ENCODE data around the gene PDE1C. TPM values are rescaled to one million over a fixed set of nuclear protein-coding genes. Genes with fewer than 3 reads are reported as not detected.

PDE1C gene
- total and polyA plus RNA-seq, 12 donors = 0.33 to 9.9 (median 2.9) TPM

GRCh38 chr7:31744294-31744874, 325.8 kb downstream of the PDE1C start:
- Histone ChIP-seq H3K27me3 (no peaks in the 10 kb centered on the region), H3K4me3 (no peak overlapping the region), H3K9me3 (replicated peaks in 1 of 3) (no peaks in the 10 kb centered on the region), H3K27ac (no peak overlapping the region), H3K36me3 (replicated peaks in 1 of 2) (no peaks in the 10 kb centered on the region), H3K4me1 (replicated peaks in 1 of 2) (no peaks in the 10 kb centered on the region)
- peak; percentile 36 to 86 (median 68) for DNase-seq
- WGBS, 4 donors = 2 to 4% (median 2%) methylated on average over 4 of the region's 4 CpGs
- intact Hi-C loops (cut with DNase I) = loop anchor here (10.0 kb wide), 2 partner anchors 460 to 600 kb away; no protein-coding TSS in a partner anchor
- TF ChIP-seq POLR2A (IDR thresholded peaks at IDR 0.05) (no peak), CTCF (IDR thresholded peaks at IDR 0.05) (peak; percentile 76 to 91 (median 88))

- no peaks in the 10 kb centered on the region for H3K4me1 ChIP-seq (replicated peaks in 1 of 2)
- 51 to 72% (median 62%) methylated on average over 4 of the region's 4 CpGs for WGBS, 4 donors
- no peaks in the 10 kb centered on the region for H3K9me3 ChIP-seq (replicated peaks in 1 of 3)
- H3K27me3 ChIP-seq = no peaks in the 10 kb centered on the region
- H3K4me3 ChIP-seq = no peak overlapping the region
- no peak for TF ChIP-seq POLR2A (IDR thresholded peaks at IDR 0.05)
- TF ChIP-seq CTCF (IDR thresholded peaks at IDR 0.05) = no peak
- no peak for DNase-seq
- no peak overlapping the region for H3K27ac ChIP-seq
- no peaks in the 10 kb centered on the region for H3K36me3 ChIP-seq (replicated peaks in 1 of 2)
- intact Hi-C loops (cut with DNase I) = loop anchor here (10.0 kb wide), 2 partner anchors 463 to 603 kb away; no protein-coding TSS in a partner anchor
Measured at GRCh38 chr7:31741852-31742251, 328.4 kb downstream of the PDE1C start.

- Histone ChIP-seq H3K9me3 (replicated peaks in 1 of 3) (no peaks in the 10 kb centered on the region), H3K4me1 (replicated peaks in 1 of 2) (no peaks in the 10 kb centered on the region), H3K27ac (no peak overlapping the region), H3K36me3 (replicated peaks in 1 of 2) (no peaks in the 10 kb centered on the region), H3K4me3 (no peak overlapping the region), H3K27me3 (no peaks in the 10 kb centered on the region)
- 43 to 48% (median 47%) methylated on average over 11 of the region's 11 CpGs for WGBS, 4 donors
- intact Hi-C loops (cut with DNase I) = loop anchor here (5.0 to 10.0 kb wide), 4 partner anchors 81 to 601 kb away; no protein-coding TSS in a partner anchor
- DNase-seq = peak; percentile 46 to 87 (median 68)
- peak; percentile 77 to 93 (median 88) for TF ChIP-seq CTCF (IDR thresholded peaks at IDR 0.05)
- no peak for TF ChIP-seq POLR2A (IDR thresholded peaks at IDR 0.05)
Measured at GRCh38 chr7:31735991-31736982, 333.9 kb downstream of the PDE1C start.

GRCh38 chr7:31734456-31734855, 335.8 kb downstream of the PDE1C start:
- WGBS, 4 donors = 61 to 72% (median 67%) methylated on average over 5 of the region's 5 CpGs
- DNase-seq = no peak
- Histone ChIP-seq H3K27ac (no peak overlapping the region), H3K9me3 (replicated peaks in 1 of 3) (no peaks in the 10 kb centered on the region), H3K4me3 (no peak overlapping the region), H3K36me3 (replicated peaks in 1 of 2) (no peaks in the 10 kb centered on the region), H3K4me1 (replicated peaks in 1 of 2) (no peaks in the 10 kb centered on the region), H3K27me3 (no peaks in the 10 kb centered on the region)
- TF ChIP-seq POLR2A (IDR thresholded peaks at IDR 0.05) (no peak), CTCF (IDR thresholded peaks at IDR 0.05) (no peak)
- intact Hi-C loops (cut with DNase I) = loop anchor here (5.0 to 10.0 kb wide), 4 partner anchors 80 to 600 kb away; no protein-coding TSS in a partner anchor
